SU-DHL-6 (cell line): ENCODE results near the gene HNRNPLL.

Experiments used
- H2AFZ ChIP-seq: fragments of 200-600 bp; sonication (generic); 2 replicates; pipeline ENCODE4 v1.6.1; 2014; ENCODE audit warnings: low read depth, mild to moderate bottlenecking, moderate library complexity, mixed read lengths, antibody characterized with exemption, low read length; ENCODE audit not compliant: severe bottlenecking
- H3F3A ChIP-seq: fragments of 200-600 bp; shearing (Covaris generic); 2 replicates; pipeline ENCODE4 v1.6.0; 2016; ENCODE audit warnings: antibody characterized with exemption, mild to moderate bottlenecking; ENCODE audit not compliant: insufficient read depth
- H3K27ac ChIP-seq: fragments of 200-600 bp; sonication (generic); 2 replicates; pipeline ENCODE4 v1.5.1; 2016; ENCODE audit warnings: low read depth, mild to moderate bottlenecking, low read length, moderate library complexity, mixed read lengths
- H3K27me3 ChIP-seq: fragments of 200-600 bp; sonication (generic), shearing (Covaris generic); 2 replicates; pipeline ENCODE4 v1.6.0; 2014; ENCODE audit warnings: mild to moderate bottlenecking, low read length
- H3K36me3 ChIP-seq: fragments of 200-600 bp; sonication (generic); 2 replicates; pipeline ENCODE4 v1.6.1; 2014; ENCODE audit warnings: mild to moderate bottlenecking, low read length, mixed read lengths
- H3K4me2 ChIP-seq: fragments of 300-600, 200-600 bp; shearing (Covaris generic), sonication (generic); 2 replicates; pipeline ENCODE4 v1.6.0; 2014; ENCODE audit warnings: low read length, low read depth, mild to moderate bottlenecking; ENCODE audit not compliant: poor library complexity, severe bottlenecking
- H3K4me3 ChIP-seq: fragments of 200-600 bp; sonication (generic); 2 replicates; pipeline ENCODE4 v1.5.1; 2014; ENCODE audit warnings: antibody characterized with exemption, low read length, mild to moderate bottlenecking, mixed read lengths; ENCODE audit not compliant: insufficient read depth, poor library complexity, severe bottlenecking
- H3K79me2 ChIP-seq: fragments of 200-600 bp; sonication (generic); 2 replicates; pipeline ENCODE4 v1.6.1; 2014; ENCODE audit warnings: mild to moderate bottlenecking, low read length, moderate library complexity; ENCODE audit not compliant: insufficient read depth
- H3K9ac ChIP-seq: fragments of 200-600 bp; sonication (generic); 2 replicates; pipeline ENCODE4 v1.7.0; 2014; ENCODE audit warnings: mild to moderate bottlenecking, low read length
- H3K9me2 ChIP-seq: fragments of 200-600 bp; sonication (generic); replicated peaks from 2 replicates; pipeline ENCODE4 v1.6.1; 2014; ENCODE audit warnings: low read length; ENCODE audit not compliant: insufficient read depth
- H3K9me3 ChIP-seq: fragments of 200-600 bp; sonication (generic); 2 replicates; pipeline ENCODE4 v1.6.1; 2014; ENCODE audit warnings: low read length, mixed read lengths; ENCODE audit not compliant: insufficient read depth
- H4K20me1 ChIP-seq: fragments of 200-600 bp; sonication (generic); 2 replicates; pipeline ENCODE4 v1.6.1; 2014; ENCODE audit warnings: low read depth, mild to moderate bottlenecking, antibody characterized with exemption, low read length, moderate library complexity, mixed read lengths
- CTCF ChIP-seq: fragments of 200-600 bp; sonication (generic); IDR thresholded peaks from one replicate; pipeline ENCODE4 v1.5.1; 2017; ENCODE audit warnings: antibody characterized with exemption, mild to moderate bottlenecking, low read length, moderate library complexity; ENCODE audit not compliant: insufficient read depth, poor library complexity, severe bottlenecking
- EZH2phosphoT487 ChIP-seq: fragments of 200-600 bp; sonication (generic), shearing (Covaris generic); conservative IDR thresholded peaks from 2 replicates; pipeline ENCODE4 v1.6.1; 2018; ENCODE audit warnings: mild to moderate bottlenecking, antibody characterized with exemption, low read length, moderate library complexity, mixed read lengths

HNRNPLL gene

DNA sequence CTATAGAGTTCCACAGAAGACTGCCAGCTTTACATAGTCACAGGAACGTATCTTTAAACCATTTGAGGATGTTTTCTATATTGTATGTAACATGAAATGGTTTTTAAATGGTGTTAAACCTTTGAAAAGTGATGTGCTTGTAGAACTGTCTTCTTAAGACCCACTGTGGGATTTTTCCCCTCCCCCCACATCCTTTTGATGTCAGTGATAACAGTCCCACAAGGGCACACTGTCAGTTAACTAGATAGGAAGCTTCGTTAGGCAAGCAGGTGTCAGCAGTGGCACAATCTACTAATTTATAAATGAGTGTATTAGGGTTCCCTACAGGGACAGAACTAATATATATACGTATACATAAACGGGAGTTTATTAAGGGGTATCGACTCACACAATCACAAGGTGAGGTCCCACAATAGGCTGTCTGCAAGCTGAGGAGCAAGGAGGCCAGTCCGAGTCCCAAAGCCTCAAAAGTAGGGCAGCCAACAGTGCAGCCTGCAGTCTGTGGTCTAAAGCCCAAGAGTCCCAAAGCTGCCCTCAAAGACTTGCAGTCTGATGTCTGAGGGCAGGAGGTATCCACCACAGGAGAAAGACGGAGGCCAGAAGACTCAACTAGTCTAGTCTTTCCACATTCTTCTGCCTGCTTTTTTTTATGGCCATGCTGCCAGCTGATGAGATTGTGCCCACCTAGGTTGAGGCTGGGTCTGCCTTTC lies 23.8 kb upstream of the HNRNPLL start:
- no peaks in the 10 kb centered on the region for H3K9me2 ChIP-seq
- H3K4me3 ChIP-seq = no peak overlapping the region
- no peaks in the 10 kb centered on the region for H4K20me1 ChIP-seq
- TF ChIP-seq EZH2phosphoT487 = no peak
- TF ChIP-seq CTCF = no peak
- no peak overlapping the region for H2AFZ ChIP-seq
- no peaks in the 10 kb centered on the region for H3F3A ChIP-seq
- H3K27me3 ChIP-seq = no peaks in the 10 kb centered on the region
- no peaks in the 10 kb centered on the region for H3K79me2 ChIP-seq
- H3K9ac ChIP-seq = no peak overlapping the region
- no peak overlapping the region for H3K4me2 ChIP-seq
- no peak overlapping the region for H3K27ac ChIP-seq
- no peaks in the 10 kb centered on the region for H3K36me3 ChIP-seq
- H3K9me3 ChIP-seq = no peaks in the 10 kb centered on the region

DNA sequence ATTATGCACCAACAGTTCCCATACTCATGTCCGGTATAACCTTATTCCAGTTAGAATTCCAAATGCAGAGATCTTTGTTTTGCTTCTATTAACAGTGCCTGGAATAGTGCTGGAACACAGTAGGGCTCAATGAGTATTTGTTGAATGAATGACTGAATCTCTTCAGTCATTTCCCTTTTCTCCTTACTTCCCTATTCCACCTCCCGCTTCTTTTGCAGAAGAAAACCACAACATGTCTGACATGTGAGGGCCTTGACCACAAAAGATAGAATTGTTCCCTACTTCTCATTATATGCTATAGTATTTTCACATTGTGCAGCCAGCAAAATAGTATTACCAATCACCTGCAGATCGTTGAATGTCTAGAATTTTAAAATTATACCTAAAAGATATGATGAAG lies 19.5 kb upstream of the HNRNPLL start:
- no peaks in the 10 kb centered on the region for H3K27me3 ChIP-seq
- no peaks in the 10 kb centered on the region for H3F3A ChIP-seq
- no peak overlapping the region for H2AFZ ChIP-seq
- no peak overlapping the region for H3K27ac ChIP-seq
- H3K79me2 ChIP-seq = no peaks in the 10 kb centered on the region
- TF ChIP-seq EZH2phosphoT487 = no peak
- TF ChIP-seq CTCF = no peak
- H3K9me2 ChIP-seq = no peaks in the 10 kb centered on the region
- H3K36me3 ChIP-seq = no peaks in the 10 kb centered on the region
- H3K4me2 ChIP-seq = no peak overlapping the region
- H3K9me3 ChIP-seq = no peaks in the 10 kb centered on the region
- no peak overlapping the region for H3K4me3 ChIP-seq
- no peak overlapping the region for H3K9ac ChIP-seq
- H4K20me1 ChIP-seq = no peaks in the 10 kb centered on the region

GRCh38 chr2:38621018-38621417 lies 18.3 kb upstream of the HNRNPLL start:
- Histone ChIP-seq H3K79me2 (no peaks in the 10 kb centered on the region), H3K27ac (no peak overlapping the region), H3K27me3 (no peaks in the 10 kb centered on the region)

More at GRCh38 chr2:38621018-38621417, 18.3 kb upstream of the HNRNPLL start:
- Histone ChIP-seq H3K9me2 (no peaks in the 10 kb centered on the region), H3F3A (no peaks in the 10 kb centered on the region), H3K9ac (no peak overlapping the region), H2AFZ (no peak overlapping the region), H3K9me3 (no peaks in the 10 kb centered on the region), H4K20me1 (no peaks in the 10 kb centered on the region), H3K4me2 (no peak overlapping the region), H3K4me3 (no peak overlapping the region), H3K36me3 (no peaks in the 10 kb centered on the region)
- TF ChIP-seq CTCF (no peak), EZH2phosphoT487 (no peak)
